ENCODE results near the gene LRIG2. TPM values are rescaled to one million over a fixed set of nuclear protein-coding genes. Genes with fewer than 3 reads are reported as not detected.

The LRIG2 gene
- total and polyA plus RNA-seq, 2 of the 13 experiments (the other 11 are each of a cell fraction or from before 2014, with no cell fraction given), result 8.1 to 12.2 TPM

- TF ChIP-seq TIGD3 (CRISPR knock-in tag; IDR thresholded peaks at IDR 0.05; ENCODE audit: borderline replicate concordance), result no peak
- TF ChIP-seq EHMT2 (IDR thresholded peaks at IDR 0.05; ENCODE audit: borderline replicate concordance, low read depth, low read length), result no peak
- TF ChIP-seq SNAPC2 (CRISPR knock-in tag; IDR thresholded peaks at IDR 0.05), result peak; percentile 80; the same call in 1 of the 2 replicates
- peak; percentile 84 for TF ChIP-seq SALL1 (CRISPR knock-in tag; IDR thresholded peaks at IDR 0.05)
- 0 out of 2 replicates have a peak, but pooled peaks have one; percentile 70 for TF ChIP-seq SMYD3 (CRISPR knock-in tag; IDR thresholded peaks at IDR 0.05)
- TF ChIP-seq ZFAT (CRISPR knock-in tag; conservative IDR thresholded peaks at IDR 0.05), result no peak
- TF ChIP-seq HMGXB3 (CRISPR knock-in tag; IDR thresholded peaks at IDR 0.05; ENCODE audit: borderline replicate concordance), result no peak
- no peak for TF ChIP-seq SMC3 (IDR thresholded peaks at IDR 0.05; ENCODE audit: low read length)
- no peak for TF ChIP-seq ZNF329 (CRISPR knock-in tag; IDR thresholded peaks at IDR 0.05; ENCODE audit: low read depth)
- peak; percentile 33; the same call in 1 of the 2 replicates for TF ChIP-seq MAX (IDR thresholded peaks at IDR 0.05)
- TF ChIP-seq ZBTB1 (CRISPR knock-in tag; IDR thresholded peaks at IDR 0.05; ENCODE audit: borderline replicate concordance), result no peak
- TF ChIP-seq ZFP90 (CRISPR knock-in tag; IDR thresholded peaks at IDR 0.05; ENCODE audit: borderline replicate concordance), result no peak
- no peak for TF ChIP-seq HDAC6 (IDR thresholded peaks at IDR 0.05; ENCODE audit: low read depth, low read length)
- TF ChIP-seq NR2F1 (CRISPR knock-in tag; IDR thresholded peaks at IDR 0.05), result peak in 1 of 2 experiments; percentile 34; a peak in 1 of 4 replicates
- no peak for TF ChIP-seq HOXD1 (CRISPR knock-in tag; IDR thresholded peaks at IDR 0.05)
- TF ChIP-seq ARNT2 (CRISPR knock-in tag; IDR thresholded peaks at IDR 0.05; ENCODE audit: low read depth), result no peak
- peak in 1 of 2 experiments; percentile 42; a peak in 1 of 4 replicates for TF ChIP-seq EP300 (IDR thresholded peaks at IDR 0.05; ENCODE audit: low read depth in 2 of 2, low read length in 2 of 2)
- TF ChIP-seq EP300 (CRISPR knock-in tag; IDR thresholded peaks at IDR 0.05; ENCODE audit: borderline replicate concordance), result no peak
- no peak for TF ChIP-seq HNRNPK (IDR thresholded peaks at IDR 0.05; ENCODE audit: low read depth, low read length, poor library complexity, severe bottlenecking)
- TF ChIP-seq KLF15 (CRISPR knock-in tag; IDR thresholded peaks at IDR 0.05; ENCODE audit: borderline replicate concordance), result no peak
- TF ChIP-seq REL (CRISPR knock-in tag; conservative IDR thresholded peaks at IDR 0.05), result no peak
- no peak for TF ChIP-seq SRF (IDR thresholded peaks at IDR 0.05; ENCODE audit: low read depth, low read length)
- TF ChIP-seq ETS1 (CRISPR knock-in tag; IDR thresholded peaks at IDR 0.05), result no peak
- no peak for TF ChIP-seq ZNF282 (IDR thresholded peaks at IDR 0.05; ENCODE audit: partially characterized antibody)
- TF ChIP-seq SIX1 (CRISPR knock-in tag; IDR thresholded peaks at IDR 0.05; ENCODE audit: borderline replicate concordance), result peak; percentile 92
These were observed 46.0 kb upstream of the LRIG2 start (continued) for GRCh38 chr1:113027007-113027406.

All from HepG2 (cell line).